HG03196 (cell line): ENCODE results near the gene MTFMT.
A peak's percentile ranks its signal among the peaks of the same experiment; 100 is the strongest.
"Not testable (repeated sequence)": the region's sequence is repeated elsewhere in the genome, so short reads cannot be mapped to it uniquely, and the experiment has no call there.

Source experiments
- ATAC-seq: cut with Tn5 transposase; IDR thresholded peaks from one replicate; pipeline ENCODE4 v1.9.1; 2021; ENCODE audit not compliant: unreplicated experiment

The MTFMT gene

GRCh38 chr15:65040461-65040860 lies 11.0 kb upstream of the MTFMT start:
- no peak for ATAC-seq

DNA sequence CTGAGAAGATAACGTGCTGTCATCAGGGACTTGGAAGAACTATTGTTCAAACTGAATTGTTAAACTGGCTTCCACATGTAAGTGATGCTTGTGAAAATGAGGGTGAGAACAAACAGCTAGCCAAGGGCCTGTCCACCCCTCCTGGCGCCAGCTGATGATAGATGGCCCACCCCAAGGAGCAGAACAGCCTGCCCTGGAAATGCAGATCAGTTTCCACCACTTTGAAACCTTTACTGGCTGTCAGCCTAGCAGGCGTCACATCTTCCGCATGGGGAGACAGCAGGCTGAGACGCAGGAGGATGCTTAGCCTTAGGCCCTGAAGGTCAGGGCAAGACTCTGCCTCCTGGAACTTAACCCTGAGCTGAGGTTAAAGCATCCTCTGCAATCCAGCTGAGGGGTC lies 9.4 kb upstream of the MTFMT start:
- ATAC-seq, result no peak

DNA sequence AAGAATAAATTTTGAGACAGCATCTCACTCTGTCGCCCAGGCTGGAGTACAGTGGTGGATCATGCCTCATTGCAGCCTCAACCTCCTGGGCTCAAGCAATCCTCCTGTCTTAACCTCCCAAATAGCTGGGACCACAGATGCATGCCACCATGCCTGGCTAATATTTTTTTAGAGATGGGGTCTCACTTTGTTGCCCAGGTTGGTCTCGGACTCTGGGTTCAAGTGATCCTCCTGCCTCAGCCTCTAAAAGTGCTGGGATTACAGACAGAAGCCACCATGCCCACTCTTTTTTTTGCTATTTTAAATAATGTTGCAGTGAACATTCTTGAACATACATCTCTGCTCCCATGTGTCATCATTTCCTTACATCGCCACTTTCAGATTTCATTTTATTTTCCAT lies 9.0 kb upstream of the MTFMT start:
- no peak for ATAC-seq

- ATAC-seq, result no peak
Observed at GRCh38 chr15:65037309-65037708, 7.9 kb upstream of the MTFMT start.

- no peak for ATAC-seq
Observed at GRCh38 chr15:65034719-65035118, 5.3 kb upstream of the MTFMT start.

DNA sequence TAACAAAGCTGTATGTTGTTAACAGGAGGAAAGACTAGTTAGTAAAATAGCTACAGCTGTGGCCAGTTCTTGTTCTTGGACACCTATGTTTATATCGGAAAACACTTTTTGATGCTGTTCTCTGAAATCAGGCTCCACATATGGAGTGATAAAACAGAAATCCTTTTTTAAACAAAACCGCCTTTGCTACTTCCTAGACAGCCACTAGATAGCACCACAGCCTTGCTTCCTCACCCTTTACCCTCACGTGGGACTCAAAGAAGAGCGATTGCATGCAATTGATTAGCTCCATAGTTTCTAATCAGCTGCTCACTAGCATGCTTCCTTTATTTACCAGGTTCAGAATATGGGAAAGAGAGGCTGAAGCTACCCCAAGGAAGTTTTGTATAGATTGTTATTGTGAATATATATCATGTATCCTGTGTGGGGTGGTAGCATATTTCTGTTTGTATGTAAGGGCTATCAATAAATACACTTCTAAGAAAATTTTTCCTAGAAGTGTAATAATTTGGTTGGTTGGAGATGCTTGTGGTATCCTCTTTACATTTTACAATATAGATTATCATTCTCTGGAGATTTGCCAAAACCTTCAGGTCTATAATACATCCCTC lies 4.3 kb upstream of the MTFMT start:
- no peak for ATAC-seq

DNA sequence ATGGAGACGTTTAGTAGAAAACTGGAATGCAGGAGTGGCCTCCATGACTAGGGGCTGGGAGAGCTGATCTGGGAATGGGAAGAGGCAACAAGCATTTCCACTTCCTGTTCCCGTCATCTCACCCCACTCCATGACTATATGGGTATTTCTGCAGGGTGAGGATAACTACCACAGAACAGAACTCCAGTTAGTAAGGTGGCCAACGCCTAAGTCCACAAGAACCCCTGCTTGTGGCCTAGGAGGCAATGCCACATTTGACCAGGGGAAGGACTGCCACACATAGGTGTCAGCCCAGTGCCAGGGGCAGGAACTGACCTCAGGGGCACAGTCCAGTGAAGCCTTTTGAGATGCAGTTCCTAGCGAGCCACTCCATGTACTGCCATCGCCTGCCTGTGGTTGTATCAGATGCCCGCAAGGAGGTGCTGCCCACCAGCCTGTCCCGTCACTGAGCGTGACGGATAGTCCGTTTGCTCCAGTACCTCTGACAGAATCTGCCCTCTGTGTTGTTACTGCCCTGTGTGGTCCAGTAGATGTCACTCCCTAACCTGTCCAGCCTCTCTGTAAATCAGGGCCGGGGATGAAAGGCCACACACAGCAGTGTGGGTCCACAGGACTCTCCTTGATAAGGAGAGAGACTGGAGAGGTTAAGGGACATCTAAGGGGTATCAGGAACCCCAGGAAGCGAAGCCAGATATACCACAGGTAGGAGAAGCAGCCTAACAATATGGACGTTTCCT lies 3.5 kb upstream of the MTFMT start:
- peak; percentile 45 for ATAC-seq

DNA sequence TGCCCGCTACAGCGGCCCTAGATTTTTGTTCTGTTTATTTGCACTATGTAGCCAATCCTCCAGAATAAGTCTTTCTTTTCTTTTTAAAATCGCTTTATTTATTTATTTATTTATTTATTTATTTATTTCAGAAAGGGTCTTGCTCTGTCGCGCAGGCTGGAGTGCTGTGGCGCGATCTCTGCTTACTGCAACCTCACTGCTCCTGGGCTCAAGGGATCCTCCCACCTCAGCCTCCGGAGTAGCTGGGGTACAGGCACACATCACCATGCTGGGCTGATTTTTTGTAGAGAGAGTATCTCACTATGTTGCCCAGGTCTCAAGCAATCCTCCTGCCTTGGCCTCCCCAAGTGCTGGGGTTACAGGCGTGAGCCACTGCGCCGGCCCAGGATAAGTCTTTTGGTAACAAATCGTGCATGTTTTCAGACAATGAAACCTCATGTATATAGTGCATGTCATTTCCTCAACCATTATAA lies 333 bp upstream of the MTFMT start:
- ATAC-seq, result no peak

GRCh38 chr15:65028338-65028737 lies 1.1 kb downstream of the MTFMT start:
- ATAC-seq, result no peak

DNA sequence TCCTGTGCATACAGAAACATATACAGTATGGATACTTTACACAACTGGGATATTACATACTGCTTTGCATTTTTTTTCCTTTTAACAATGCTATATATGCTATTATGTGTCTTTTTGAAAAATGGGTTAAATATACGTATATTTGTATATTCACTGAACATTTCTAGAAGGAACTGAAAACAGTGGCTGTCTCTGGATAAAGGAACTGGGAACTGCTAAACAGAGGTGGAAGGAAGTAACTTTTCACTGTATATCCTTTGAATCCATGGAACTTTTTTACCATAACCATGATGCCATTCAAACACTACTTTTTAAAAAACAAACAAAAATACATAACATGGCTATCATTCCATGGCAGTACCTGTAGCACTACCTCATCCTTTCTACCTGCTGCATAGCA lies 1.8 kb downstream of the MTFMT start:
- ATAC-seq, result no peak

GRCh38 chr15:65026756-65027155 lies 2.7 kb downstream of the MTFMT start:
- no peak for ATAC-seq

DNA sequence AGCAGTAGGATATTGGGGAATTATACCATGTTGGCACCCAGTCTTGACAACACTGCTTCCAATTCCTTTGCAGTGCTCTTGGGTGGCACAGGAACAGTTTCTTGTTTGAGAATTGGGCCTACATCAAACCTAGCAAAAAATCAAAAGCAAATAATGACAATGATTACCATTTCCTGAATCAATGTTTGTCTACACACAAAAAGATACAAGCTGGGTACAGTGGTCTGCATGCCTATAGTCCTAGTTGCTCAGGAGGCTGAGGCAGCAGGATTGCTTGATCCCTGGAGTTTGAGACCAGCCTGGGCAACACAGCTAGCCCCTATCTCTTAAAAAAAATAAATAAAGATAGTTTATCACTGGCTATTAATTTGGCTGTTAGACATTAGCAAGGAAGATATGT lies 8.0 kb downstream of the MTFMT start:
- ATAC-seq, result no peak

DNA sequence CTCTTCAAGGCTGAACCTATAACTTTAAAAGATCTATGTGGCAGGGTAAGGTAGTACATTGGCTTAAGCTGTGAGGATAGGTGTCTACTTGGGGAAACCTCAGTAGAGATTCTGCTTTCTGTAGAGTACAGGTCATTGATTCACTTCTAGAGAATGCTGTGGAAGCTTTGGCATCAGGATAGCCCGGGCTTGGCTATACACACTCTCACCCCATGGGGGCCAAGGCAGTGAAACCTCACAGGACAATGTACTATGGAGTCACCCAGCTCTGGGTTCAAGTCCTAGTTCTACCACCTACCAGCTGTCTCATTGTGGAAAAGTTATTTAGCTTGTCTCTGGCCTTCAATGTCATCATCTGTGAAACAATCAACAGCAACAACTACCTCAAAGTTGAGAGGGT lies 9.0 kb downstream of the MTFMT start:
- no peak for ATAC-seq

DNA sequence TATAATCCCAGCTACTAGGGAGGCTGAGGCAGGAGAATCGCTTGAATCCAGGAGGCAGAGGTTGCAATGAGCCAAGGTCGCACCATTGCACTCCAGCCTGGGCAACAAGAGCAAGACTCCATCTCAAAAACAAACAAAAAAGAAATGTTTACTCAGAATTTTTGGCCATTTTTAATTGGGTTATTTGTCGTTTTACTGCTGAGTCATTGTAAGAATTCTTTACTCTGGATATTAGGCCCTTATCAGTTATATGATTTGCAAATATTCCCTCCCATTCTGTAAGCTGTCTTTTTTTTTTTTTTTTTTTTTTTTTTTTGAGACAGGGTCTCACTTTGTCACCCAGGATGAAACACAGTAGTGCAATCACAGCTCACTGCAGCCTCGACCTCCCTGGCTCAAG lies 18.2 kb downstream of the MTFMT start:
- ATAC-seq, result not testable (repeated sequence)

GRCh38 chr15:65008983-65009382 lies 20.5 kb downstream of the MTFMT start:
- no peak for ATAC-seq

GRCh38 chr15:65006876-65007275 lies 22.6 kb downstream of the MTFMT start:
- ATAC-seq, result no peak

GRCh38 chr15:65004993-65005392 lies 24.4 kb downstream of the MTFMT start:
- ATAC-seq, result no peak

- no peak for ATAC-seq
Observed at GRCh38 chr15:64997745-64998375, 31.6 kb downstream of the MTFMT start.

DNA sequence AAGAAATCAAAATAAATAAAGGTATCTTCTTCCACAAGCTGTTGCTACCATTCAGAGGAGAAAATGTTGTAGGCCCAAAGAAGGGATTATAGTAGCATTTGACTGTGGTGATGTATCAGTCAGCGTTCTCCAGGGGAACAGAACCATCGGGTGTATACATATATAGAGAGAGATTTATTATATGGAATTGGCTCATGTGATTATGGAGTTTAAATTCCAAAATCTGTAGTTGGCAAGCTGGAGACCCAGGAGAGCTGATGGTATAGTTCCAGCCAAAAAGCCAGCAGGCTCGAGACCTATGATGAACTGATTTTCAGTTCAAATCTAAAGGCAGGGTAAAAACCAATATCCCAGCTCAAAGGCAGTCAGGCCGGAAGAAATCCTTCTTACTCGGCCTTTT lies 32.4 kb downstream of the MTFMT start:
- ATAC-seq, result no peak

GRCh38 chr15:64993290-64993689 lies 36.1 kb downstream of the MTFMT start:
- no peak for ATAC-seq

- no peak for ATAC-seq
Observed at GRCh38 chr15:64991536-64992135, 37.8 kb downstream of the MTFMT start.

DNA sequence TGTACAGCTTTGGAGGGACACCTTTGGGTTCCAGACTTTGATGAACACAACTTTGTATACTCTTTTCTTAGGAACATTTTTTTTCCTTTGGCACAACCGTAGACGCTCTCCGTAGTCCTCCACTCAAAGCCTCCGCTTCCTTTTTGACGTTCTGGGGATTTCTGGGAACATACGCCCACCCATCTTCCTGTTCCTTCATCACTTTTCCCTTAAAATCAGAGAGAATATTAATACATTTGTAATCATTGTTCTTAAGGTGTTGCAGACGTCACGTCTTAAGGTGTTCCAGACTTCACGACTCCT lies 39.3 kb downstream of the MTFMT start:
- ATAC-seq, result no peak
